Panc1 (cell line): Measurements from ENCODE around the gene SIRT6. TPM values are rescaled to one million over a fixed set of nuclear protein-coding genes. Genes with fewer than 3 reads are reported as not detected.
"Not testable (repeated sequence)": the region's sequence is repeated elsewhere in the genome, so short reads cannot be mapped to it uniquely, and the experiment has no call there.

Experiments
- ATAC-seq: fragments of 200-7000 bp; cut with Tn5 transposase; 2 replicates; pipeline ENCODE4 v1.9.1; 2020; ENCODE audit warnings: mild to moderate bottlenecking, moderate library complexity
- BruUV-seq: library from RNA; stranded (reverse); fragments of 400-500 nt; replicated peaks from 2 replicates; lab custom pipeline; 2021; lab: Mats Ljungman, UMichigan
- CTCF ChIA-PET: fragments of 300-600 bp; sonication (Branson Sonifier 250); formaldehyde crosslinking; loops from one replicate; lab custom pipeline; 2022; ENCODE audit warnings: antibody characterized with exemption; lab: Charles Lee
- POLR2A ChIA-PET: fragments of 300-600 bp; sonication (Branson Sonifier 250); formaldehyde crosslinking; loops from one replicate; lab custom pipeline; 2022; ENCODE audit warnings: antibody characterized with exemption; lab: Charles Lee
- DNase-seq: peaks from one replicate; pipeline ENCODE4 v3.0.0-alpha.2; 2010; ENCODE audit warnings: low read depth, low spot score
- H3K27ac ChIP-seq: 2 replicates; pipeline ENCODE4 v1.5.1; 2011; ENCODE audit warnings: mild to moderate bottlenecking, low read length, inconsistent platforms
- H3K27me3 ChIP-seq: fragments of 200-500 bp; sonication (Bioruptor generic); 2 replicates; pipeline ENCODE4 v1.6.0; 2014; ENCODE audit warnings: low read length, inconsistent platforms; ENCODE audit not compliant: control insufficient read depth, insufficient read depth
- H3K36me3 ChIP-seq: fragments of 200-500 bp; sonication (Bioruptor generic); 2 replicates; pipeline ENCODE4 v1.5.1; 2014; ENCODE audit warnings: inconsistent platforms, mild to moderate bottlenecking, low read length, moderate library complexity; ENCODE audit not compliant: control insufficient read depth, insufficient read depth
- H3K4me1 ChIP-seq: 2 replicates; pipeline ENCODE4 v1.5.1; 2011; ENCODE audit warnings: inconsistent platforms, mild to moderate bottlenecking, low read length, moderate library complexity; ENCODE audit not compliant: control insufficient read depth, insufficient read depth
- H3K4me3 ChIP-seq, 2 experiments: 2 replicates each; pipeline ENCODE4 v1.5.1; 2011 to 2012; ENCODE audit warnings: low read depth in 2 of 2, low read length in 2 of 2, mild to moderate bottlenecking in 2 of 2, inconsistent platforms in 1 of 2, moderate library complexity in 1 of 2
- H3K9me3 ChIP-seq: fragments of 200-500 bp; sonication (Bioruptor generic); 2 replicates; pipeline ENCODE4 v1.5.1; 2014; ENCODE audit warnings: low read depth, mild to moderate bottlenecking, inconsistent platforms, low read length, moderate library complexity; ENCODE audit not compliant: control insufficient read depth, insufficient read depth
- POLR2AphosphoS5 ChIP-seq: IDR thresholded peaks from 2 replicates; pipeline ENCODE4 v1.6.1; 2012; ENCODE audit warnings: mild to moderate bottlenecking, low read depth, low read length, moderate library complexity
- SIN3A ChIP-seq: IDR thresholded peaks from 2 replicates; pipeline ENCODE4 v1.6.1; 2012; ENCODE audit warnings: low read depth, mild to moderate bottlenecking, low read length, moderate library complexity, borderline replicate concordance; ENCODE audit not compliant: insufficient read depth
- TCF7L2 ChIP-seq: IDR thresholded peaks from 2 replicates; pipeline ENCODE4 v1.6.1; 2011; ENCODE audit warnings: mild to moderate bottlenecking, low read depth, low read length, inconsistent platforms
- in situ Hi-C: cut with HindIII; loops from 2 replicates; pipeline ENCODE4 v1.10.0; 2016; ENCODE audit warnings: low sequenced_read_pairs, low pct_unique_long_range_greater_than_20kb
- intact Hi-C: fragments of 100-400 bp; cut with micrococcal nuclease; formaldehyde crosslinking; loops from one replicate; pipeline ENCODE4 v1.10.0; 2022; ENCODE audit not compliant: unreplicated experiment
- total RNA-seq: library from RNA; stranded (reverse); gene quantifications from one replicate; pipeline ENCODE4 v1.2.1, GENCODE V29; 2021; ENCODE audit not compliant: unreplicated experiment
- TF ChIP-seq, protein P1 (sequence below), 2 experiments: IDR thresholded peaks; 2 replicates each; pipeline ENCODE4 v1.6.1; 2011 to 2012; ENCODE audit warnings: low read depth in 2 of 2, control low read depth in 1 of 2, low read length in 1 of 2, mild to moderate bottlenecking in 1 of 2, moderate library complexity in 1 of 2; ENCODE audit not compliant: insufficient read depth in 1 of 2
- TF ChIP-seq, protein P2 (sequence below): fragments of 450-650 bp; IDR thresholded peaks from 2 replicates; pipeline ENCODE4 v1.5.1; 2017; ENCODE audit warnings: mild to moderate bottlenecking

Gene SIRT6
- total RNA-seq, 1 experiment from 2014 or later = 19.8 TPM

DNA sequence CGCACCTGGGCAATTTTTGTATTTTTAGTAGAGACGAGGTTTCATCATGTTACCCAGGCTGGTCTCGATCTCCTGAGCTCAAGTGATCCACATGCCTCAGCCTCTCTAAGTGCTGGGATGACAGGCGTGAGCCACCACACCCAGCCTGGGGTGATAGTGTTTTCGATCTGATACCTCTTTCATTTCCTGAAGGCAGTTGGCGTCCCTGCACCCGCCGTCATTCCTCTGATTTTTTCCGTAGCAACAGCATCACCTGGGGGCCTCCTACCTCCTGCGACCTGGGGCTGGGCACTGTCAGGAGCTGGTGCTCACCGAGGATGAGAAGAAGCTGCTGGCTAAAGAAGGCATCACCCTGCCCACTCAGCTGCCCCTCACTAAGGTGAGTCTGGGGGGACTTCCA is 18.1 kb downstream of the SIRT6 start:
- in situ Hi-C loops = no loop called here
- CTCF ChIA-PET = interaction anchor here (0.7 kb wide), 1 partner anchor 25 kb away, joined by 4 read pairs; no protein-coding TSS in a partner anchor
- no TSS peak for BruUV-seq
- Histone ChIP-seq H3K4me1 (no peaks in the 10 kb centered on the region), H3K36me3 (no peaks in the 10 kb centered on the region), H3K27me3 (no peaks in the 10 kb centered on the region), H3K27ac (no peak overlapping the region), H3K9me3 (no peaks in the 10 kb centered on the region), H3K4me3 (no peak overlapping the region)
- DNase-seq = no peak
- no peak for ATAC-seq
- TF ChIP-seq, protein P1, sequence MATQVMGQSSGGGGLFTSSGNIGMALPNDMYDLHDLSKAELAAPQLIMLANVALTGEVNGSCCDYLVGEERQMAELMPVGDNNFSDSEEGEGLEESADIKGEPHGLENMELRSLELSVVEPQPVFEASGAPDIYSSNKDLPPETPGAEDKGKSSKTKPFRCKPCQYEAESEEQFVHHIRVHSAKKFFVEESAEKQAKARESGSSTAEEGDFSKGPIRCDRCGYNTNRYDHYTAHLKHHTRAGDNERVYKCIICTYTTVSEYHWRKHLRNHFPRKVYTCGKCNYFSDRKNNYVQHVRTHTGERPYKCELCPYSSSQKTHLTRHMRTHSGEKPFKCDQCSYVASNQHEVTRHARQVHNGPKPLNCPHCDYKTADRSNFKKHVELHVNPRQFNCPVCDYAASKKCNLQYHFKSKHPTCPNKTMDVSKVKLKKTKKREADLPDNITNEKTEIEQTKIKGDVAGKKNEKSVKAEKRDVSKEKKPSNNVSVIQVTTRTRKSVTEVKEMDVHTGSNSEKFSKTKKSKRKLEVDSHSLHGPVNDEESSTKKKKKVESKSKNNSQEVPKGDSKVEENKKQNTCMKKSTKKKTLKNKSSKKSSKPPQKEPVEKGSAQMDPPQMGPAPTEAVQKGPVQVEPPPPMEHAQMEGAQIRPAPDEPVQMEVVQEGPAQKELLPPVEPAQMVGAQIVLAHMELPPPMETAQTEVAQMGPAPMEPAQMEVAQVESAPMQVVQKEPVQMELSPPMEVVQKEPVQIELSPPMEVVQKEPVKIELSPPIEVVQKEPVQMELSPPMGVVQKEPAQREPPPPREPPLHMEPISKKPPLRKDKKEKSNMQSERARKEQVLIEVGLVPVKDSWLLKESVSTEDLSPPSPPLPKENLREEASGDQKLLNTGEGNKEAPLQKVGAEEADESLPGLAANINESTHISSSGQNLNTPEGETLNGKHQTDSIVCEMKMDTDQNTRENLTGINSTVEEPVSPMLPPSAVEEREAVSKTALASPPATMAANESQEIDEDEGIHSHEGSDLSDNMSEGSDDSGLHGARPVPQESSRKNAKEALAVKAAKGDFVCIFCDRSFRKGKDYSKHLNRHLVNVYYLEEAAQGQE (IDR thresholded peaks at IDR 0.05; ENCODE audit: insufficient read depth in 1 of 2, low read depth in 2 of 2, low read length in 1 of 2) = no peak
- no peak for TF ChIP-seq POLR2AphosphoS5
- TF ChIP-seq TCF7L2 = no peak
- TF ChIP-seq, protein P2, sequence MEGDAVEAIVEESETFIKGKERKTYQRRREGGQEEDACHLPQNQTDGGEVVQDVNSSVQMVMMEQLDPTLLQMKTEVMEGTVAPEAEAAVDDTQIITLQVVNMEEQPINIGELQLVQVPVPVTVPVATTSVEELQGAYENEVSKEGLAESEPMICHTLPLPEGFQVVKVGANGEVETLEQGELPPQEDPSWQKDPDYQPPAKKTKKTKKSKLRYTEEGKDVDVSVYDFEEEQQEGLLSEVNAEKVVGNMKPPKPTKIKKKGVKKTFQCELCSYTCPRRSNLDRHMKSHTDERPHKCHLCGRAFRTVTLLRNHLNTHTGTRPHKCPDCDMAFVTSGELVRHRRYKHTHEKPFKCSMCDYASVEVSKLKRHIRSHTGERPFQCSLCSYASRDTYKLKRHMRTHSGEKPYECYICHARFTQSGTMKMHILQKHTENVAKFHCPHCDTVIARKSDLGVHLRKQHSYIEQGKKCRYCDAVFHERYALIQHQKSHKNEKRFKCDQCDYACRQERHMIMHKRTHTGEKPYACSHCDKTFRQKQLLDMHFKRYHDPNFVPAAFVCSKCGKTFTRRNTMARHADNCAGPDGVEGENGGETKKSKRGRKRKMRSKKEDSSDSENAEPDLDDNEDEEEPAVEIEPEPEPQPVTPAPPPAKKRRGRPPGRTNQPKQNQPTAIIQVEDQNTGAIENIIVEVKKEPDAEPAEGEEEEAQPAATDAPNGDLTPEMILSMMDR = no peak
- TF ChIP-seq SIN3A = no peak
- POLR2A ChIA-PET = no interaction called here
- intact Hi-C loops = no loop called here

DNA sequence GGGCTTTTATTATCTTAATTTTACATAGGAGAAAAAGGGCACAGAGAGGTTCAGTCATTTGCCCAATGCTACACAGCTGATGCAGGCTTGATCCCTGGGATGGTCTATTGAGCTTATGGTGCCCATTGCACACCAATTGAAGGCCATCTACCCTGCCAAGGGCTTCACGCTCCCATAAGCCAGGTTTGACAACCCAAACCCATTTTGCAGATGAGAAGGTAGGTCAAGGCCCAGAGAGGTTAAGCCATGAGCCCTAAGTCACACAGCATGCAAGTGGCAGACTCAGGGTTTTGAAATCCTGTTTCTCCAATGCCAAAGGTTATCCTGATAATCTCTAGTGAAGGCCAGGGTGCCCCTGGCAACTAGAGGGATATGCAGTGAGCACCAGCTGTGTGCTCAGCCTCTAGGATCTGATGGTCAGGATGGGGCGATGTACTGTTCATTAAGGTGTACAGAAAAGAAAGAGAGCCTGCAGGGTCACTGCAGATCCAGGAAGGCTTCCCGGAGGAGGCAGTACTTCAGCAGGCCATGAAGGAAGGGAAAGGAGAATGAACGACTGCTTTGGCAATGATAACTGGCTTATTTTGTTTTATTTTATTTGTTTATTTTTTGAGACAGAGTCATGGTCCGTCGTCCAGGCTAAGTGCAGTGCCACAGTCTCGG is 20.8 kb downstream of the SIRT6 start:
- no TSS peak for BruUV-seq
- Histone ChIP-seq H3K27ac (no peak overlapping the region), H3K27me3 (no peaks in the 10 kb centered on the region), H3K4me1 (no peaks in the 10 kb centered on the region), H3K4me3 (no peak overlapping the region), H3K9me3 (no peaks in the 10 kb centered on the region), H3K36me3 (no peaks in the 10 kb centered on the region)
- intact Hi-C loops = no loop called here
- no peak for ATAC-seq
- ChIA-PET POLR2A (no interaction called here), CTCF (interaction anchor here (0.5 kb wide), 1 partner anchor 22 kb away, joined by 7 read pairs; no protein-coding TSS in a partner anchor)
- no peak for DNase-seq
- TF ChIP-seq TCF7L2 (no peak), SIN3A (no peak), POLR2AphosphoS5 (no peak)
- TF ChIP-seq, protein P2 = no peak
- TF ChIP-seq, protein P1 (IDR thresholded peaks at IDR 0.05; ENCODE audit: insufficient read depth in 1 of 2, low read depth in 2 of 2, low read length in 1 of 2) = no peak
- in situ Hi-C loops = no loop called here

DNA sequence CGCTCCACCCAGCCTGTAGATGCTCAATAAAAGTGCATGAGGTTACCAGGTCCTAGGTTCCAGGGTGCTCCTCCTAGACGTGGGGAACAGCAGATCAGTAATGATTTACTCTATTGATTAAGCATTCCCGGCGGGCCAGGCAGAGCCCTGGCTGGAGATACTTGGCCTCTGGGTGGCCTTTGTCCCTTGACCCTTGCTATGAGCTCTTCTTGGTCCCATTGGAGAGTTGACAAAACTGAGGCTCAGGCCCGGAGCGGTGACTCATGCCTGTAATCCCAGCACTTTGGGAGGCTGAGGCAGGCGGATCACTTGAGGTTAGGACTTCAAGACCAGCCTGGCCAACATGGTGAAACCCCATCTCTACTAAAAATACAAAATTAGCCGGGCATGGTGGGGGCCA is 24.4 kb downstream of the SIRT6 start:
- H3K4me1 ChIP-seq, BruUV-seq, H3K27ac ChIP-seq, H3K36me3 ChIP-seq, in situ Hi-C loops, ATAC-seq, H3K4me3 ChIP-seq, intact Hi-C loops, CTCF ChIA-PET, POLR2A ChIA-PET, H3K9me3 ChIP-seq, H3K27me3 ChIP-seq, DNase-seq: not testable (repeated sequence)
